ENCODE results near the gene EMCN.
"Not testable (repeated sequence)": the region's sequence is repeated elsewhere in the genome, so short reads cannot be mapped to it uniquely, and the experiment has no call there.

The EMCN gene

DNA sequence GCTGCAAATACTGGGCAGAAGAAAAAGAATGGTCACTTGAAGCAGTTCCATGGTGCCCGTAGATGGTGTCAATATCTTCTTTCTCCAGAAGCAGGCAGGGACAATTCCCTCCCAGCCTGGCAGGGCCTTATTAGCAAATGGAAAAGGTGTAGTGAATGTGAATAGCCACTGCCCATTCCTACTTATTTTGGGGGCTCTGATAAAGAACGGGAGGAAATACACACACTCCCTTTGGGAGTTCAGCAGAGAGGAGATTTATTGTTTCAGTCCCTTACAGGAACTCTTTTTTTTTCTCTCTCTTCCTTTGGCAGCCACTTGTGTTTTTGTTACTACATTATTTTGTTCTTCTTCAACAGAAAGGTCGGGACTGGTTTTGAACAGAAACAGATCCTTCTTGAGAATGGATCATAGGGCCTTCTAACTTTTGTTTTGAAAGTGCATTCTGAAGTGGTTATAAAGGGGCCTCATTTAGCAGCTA is at the start of gene EMCN:
TSS of gene EMCN (minus strand) at position 159 of the 478 bp plus-strand sequence. CDS start at position 51, 108 bp downstream.
- DNase-seq (ENCODE audit: low spot score), result no peak

DNA sequence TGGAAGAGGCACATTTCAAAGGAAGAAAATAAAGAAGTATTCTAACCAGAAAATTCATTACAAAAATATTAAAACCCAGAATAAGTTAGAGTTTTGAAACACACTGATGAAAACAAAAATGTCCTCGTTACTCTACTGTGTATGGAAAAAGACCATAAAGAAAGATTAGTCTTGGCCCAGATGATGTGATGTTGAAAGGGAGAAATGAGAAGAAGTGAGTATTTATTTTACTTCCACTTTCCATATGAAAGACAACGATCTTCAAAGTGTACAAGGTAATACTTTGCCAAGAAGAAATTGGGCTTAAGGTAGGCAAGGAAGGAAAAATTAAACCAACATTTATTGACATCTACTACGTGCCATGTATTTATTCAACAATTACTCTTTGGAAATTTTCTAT is 48.6 kb upstream of the EMCN start:
- no peak for DNase-seq (ENCODE audit: low spot score)

- DNase-seq (ENCODE audit: low spot score), result no peak
Observed at GRCh38 chr4:100557306-100557705, 39.5 kb upstream of the EMCN start.

- DNase-seq (ENCODE audit: low spot score), result no peak
Observed at GRCh38 chr4:100555611-100556337, 38.0 kb upstream of the EMCN start.

DNA sequence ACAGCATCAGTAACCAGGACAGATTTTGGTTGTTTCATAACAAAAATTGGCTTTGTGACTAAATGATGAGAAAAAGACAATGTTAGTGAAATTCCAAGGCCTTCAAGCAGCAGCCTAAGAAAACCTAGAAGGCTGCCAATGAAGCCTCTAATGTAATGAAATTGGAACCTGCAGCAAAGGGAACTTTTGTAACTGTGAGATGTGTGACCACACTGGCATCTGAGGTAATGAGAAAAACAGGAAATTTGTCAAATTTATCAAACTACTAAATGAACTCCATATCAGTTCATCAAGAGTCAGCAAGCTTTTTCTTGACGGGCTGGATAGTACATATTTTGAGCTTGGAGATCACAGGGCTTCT is 30.4 kb upstream of the EMCN start:
- DNase-seq (ENCODE audit: low spot score), result no peak

DNA sequence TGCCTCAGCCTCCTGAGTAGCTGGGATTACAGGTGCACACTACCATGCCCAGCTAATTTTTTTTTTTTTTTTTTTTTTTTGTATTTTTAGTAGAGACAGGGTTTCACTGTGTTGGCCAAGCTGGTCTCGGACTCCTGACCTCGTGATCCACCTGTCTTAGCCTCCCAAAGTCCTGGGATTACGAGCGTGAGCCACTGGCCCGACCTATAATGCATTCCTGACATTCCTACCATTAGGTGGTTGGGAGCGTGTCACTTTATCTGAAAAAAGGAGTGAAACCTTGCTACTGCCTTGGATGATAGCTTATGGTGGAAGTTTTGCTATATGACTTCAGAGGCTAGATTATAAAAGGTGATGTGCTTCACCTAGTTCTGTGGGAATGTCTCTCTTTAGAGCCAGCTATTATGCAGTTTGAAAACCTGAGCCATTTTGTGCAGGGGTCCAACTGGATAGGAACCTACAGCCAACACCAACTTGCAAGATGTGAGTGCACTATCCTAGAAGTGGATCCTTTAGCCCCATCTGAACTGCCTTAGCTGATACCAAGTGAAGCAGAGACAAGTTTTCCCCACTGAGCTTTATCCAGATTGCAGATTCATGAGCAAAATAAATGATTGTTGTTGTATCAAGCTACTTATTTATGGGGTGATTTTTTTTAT is 29.8 kb upstream of the EMCN start:
- no peak for DNase-seq (ENCODE audit: low spot score)

GRCh38 chr4:100545427-100545826 is 27.6 kb upstream of the EMCN start:
- no peak for DNase-seq (ENCODE audit: low spot score)

GRCh38 chr4:100540131-100540530 is 22.3 kb upstream of the EMCN start:
- DNase-seq (ENCODE audit: low spot score), result no peak

- DNase-seq (ENCODE audit: low spot score), result no peak
Observed at GRCh38 chr4:100539706-100540105, 21.9 kb upstream of the EMCN start.

- DNase-seq (ENCODE audit: low spot score), result no peak
Observed at GRCh38 chr4:100533741-100534140, 15.9 kb upstream of the EMCN start.

DNA sequence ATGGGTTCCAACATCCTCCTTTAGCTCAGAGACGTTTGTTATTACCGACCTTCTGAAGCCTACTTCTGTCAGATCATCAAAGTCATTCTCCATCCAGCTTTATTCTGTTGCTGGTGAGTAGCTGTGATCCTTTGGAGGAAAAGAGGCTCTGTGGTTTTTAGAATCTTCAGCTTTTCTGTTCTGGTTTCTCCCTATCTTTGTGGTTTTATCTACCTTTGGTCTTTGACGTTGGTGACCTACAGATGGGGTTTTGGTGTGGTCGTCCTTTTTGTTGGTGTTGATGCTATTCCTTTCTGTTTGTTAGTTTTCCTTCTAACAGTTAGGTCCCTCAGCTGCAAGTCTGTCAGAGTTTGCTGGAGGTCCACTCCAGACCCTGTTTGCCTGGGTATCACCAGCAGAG is 12.3 kb upstream of the EMCN start:
- DNase-seq (ENCODE audit: low spot score), result not testable (repeated sequence)

DNA sequence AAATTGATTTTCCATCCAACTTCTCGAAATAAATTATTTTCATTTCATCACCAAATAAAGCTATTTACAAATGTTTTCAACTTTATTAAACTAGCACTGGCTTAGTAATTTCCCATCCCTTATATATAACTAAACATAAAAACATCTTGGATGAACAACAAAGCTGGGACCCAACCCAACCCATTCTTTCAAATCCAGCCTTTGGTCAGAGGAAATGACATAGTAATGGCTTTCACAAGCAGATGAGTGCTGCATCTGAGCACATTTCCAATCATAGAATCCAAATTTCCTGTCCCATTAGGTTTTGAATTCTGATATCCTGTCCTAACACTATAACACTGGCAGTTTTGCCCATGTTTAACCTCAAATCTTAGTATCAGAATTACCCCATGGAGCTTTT is 7.9 kb upstream of the EMCN start:
- DNase-seq (ENCODE audit: low spot score), result no peak

DNA sequence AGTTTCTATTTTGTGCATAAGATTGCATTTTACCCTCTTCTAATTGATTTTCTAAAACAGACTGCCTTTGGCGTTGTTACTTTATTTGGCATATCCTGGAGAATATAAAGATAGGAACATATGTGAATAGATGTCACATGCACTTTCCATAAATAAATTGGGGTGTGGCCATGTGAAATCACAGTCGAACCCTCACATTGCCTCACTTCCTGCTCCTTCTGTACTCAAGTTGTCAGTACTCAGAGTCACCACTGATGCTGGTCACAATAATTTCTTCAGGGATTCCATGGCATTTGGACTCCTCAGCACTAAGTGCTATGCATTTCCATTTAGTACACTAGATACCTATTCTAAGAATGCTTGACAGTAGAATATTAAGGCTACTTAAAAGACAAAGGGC is 1.4 kb upstream of the EMCN start:
- DNase-seq (ENCODE audit: low spot score), result no peak

- no peak for DNase-seq (ENCODE audit: low spot score)
Observed at GRCh38 chr4:100516225-100516624, 1.6 kb downstream of the EMCN start.

DNA sequence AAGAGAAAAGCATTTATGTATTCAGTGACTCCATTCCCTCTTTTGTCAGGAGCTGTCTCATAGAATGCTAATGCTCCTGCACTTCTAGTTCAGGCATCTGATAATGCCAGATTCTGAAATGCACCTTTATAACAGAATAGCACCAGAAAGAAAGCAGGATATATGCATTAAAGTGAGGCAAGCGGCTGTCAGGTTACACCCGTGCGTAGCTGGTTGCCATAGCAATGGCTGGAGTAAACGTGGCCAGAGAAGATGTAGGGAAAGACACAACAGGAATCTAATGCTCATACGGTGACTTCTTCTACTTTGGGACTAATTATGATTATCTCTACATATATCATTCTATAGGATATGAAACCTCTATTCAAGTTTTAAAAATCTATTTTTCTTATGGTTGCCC is 5.9 kb downstream of the EMCN start:
- no peak for DNase-seq (ENCODE audit: low spot score)

DNA sequence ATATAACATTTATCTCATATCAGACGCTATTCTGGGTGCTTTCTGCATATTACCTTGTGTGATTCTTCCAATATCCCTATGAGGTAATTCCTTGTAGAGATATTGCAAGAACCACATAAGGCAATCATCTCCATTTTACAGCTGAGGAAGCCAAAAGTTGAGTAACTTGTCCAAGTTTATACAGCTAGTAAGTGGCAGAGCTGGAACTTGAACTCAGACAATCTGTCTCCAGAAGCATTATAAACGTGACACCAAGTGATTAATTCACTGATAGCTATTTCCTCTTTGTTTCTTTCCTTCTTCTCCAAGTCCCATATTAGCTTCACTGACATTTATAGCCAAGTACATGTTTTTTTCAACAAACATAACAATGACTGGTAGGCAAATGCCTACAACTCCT is 7.3 kb downstream of the EMCN start:
- no peak for DNase-seq (ENCODE audit: low spot score)

DNA sequence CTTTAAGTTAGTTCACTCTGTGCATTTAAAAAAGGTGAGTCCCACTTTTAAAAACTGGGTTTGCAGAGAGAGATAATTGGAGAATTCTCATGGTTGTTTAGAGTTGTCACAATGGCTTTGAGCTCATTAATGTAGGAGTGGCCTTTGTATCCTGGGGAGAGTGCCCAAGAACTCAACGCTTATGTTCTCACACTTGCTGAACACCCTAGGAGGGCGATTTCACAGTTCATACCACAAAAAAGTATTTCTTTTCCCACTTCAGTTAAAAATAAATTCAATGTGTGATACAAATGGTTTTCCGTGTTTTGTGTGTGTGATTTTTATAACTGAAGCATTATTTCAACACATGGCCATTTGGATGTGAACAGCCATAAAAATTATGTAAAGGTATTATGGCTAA is 8.4 kb downstream of the EMCN start:
- DNase-seq (ENCODE audit: low spot score), result no peak

DNA sequence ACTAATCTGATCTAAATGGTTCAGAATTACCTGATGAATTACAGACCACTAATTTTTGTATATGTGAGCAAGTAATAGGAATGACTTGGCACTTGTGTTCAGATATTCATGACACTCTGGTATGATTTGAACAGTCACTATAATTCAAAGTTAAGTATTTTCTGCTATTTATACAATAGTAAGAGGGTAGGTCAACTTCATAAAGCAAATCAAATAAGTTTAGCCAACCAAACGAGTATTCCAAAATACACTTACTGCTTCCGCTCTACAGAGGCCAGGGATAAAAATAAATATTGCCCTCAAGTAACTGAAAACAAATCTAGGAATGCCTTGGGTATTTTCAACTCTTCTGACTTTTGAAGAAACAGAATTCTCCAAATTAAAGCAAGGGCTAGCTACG is 9.1 kb downstream of the EMCN start:
- DNase-seq (ENCODE audit: low spot score), result no peak

DNA sequence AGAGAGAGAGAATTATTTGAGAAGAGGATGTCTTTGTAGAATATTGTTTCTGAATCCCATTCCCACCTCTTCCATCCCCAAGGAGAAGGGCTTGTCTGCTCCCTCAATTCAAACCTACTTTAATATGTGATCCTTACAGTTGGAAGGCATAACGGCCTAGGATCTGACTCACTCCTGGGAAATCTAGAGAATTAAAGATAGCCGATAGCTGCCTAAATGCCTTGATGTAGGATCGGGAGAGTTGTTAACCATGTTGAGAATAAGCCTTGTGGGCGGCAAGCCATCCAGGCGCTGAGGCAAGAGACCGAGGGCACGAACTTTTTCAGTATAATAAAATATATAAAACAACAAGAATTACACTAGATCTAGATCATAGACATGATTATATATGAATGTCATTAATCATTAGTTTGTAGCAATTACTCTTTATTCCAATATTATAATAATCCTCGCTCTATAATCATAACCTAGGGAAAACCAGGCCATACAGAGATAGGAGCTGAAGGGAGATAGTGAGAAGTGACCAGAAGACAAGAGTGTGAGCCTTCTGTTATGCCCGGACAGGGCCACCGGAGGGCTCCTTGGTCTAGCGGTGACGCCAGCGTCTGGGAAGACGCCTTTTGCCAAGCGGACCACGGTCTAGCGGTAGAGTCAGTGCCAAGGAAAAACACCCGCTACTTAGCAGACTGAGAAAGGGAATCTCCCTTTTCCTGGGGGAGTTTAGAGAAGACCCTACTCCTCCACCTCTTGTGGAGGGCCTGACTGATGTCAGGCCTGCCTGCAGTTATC is 13.5 kb downstream of the EMCN start:
- DNase-seq (ENCODE audit: low spot score), result no peak

GRCh38 chr4:100497791-100498190 is 20.0 kb downstream of the EMCN start:
- DNase-seq (ENCODE audit: low spot score), result no peak

DNA sequence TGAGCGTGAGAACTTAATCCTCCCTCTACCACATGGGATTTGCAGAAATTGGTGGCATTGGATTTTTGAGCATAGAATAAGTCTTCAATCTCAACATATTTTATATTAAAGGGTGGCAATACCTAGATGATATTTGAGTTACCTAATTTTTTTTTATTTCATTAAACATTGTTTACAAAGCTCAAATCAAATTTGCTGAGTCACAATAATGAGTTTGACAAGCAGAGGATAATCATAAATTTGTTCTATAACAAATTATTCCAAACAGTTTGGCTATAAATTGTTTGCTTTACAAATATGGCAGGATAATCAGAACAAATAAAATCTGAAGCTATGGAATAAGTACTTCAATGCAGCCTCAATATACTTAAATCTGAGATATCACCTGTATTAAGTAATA is 22.7 kb downstream of the EMCN start:
- DNase-seq (ENCODE audit: low spot score), result no peak

DNA sequence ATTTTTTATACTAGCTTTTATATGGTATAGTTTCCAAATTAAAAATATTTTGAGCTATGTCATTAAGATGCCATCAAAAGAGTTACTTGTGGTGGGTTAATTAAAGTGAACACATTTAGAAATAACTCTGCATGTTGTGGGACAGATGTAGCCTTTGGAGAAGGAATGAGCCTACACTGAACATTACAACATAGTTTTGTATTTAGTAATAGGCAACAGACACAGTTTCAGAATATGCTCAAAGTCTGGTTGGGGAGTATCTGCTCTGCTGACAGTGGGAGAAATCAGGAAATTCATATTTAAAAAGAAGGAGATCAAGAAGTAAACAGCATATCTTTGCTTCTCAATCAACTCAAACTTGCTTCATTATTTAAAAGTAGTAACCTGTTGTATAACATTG is 23.7 kb downstream of the EMCN start:
- DNase-seq (ENCODE audit: low spot score), result no peak

DNA sequence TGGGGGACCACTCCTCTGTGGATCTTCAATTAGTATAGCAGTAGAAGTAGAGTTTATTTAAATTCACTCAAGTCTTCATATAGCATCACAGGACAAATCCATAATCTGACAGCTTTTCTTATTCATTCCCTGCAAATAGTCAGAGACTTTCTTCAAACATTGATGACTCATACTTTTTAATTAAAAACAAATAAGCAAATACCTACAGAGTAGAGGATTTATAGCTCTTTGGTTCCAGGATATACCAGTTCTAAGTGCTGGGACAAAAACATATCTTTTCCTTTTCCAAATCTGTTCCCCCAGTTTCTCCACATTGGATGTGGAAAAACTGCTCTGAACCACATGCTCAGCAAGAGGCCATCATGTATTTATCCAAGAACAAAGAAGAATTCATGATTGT is 24.1 kb downstream of the EMCN start:
- no peak for DNase-seq (ENCODE audit: low spot score)

All from SW480 (cell line).